Esophagus muscularis mucosa (tissue), 4 donors: Measurements from ENCODE around the gene NELFB. TPM values are rescaled to one million over a fixed set of nuclear protein-coding genes. Genes with fewer than 3 reads are reported as not detected.
A peak's percentile ranks its signal among the peaks of the same experiment; 100 is the strongest.

Experiments
- DNase-seq: peaks from one replicate; pipeline ENCODE4 v3.0.0-alpha.2; 2017; ENCODE audit errors: extremely low spot score
- H3K27ac ChIP-seq, 4 donors: fragments of 200-600 bp; sonication (generic); replicated peaks in 1 of 4; 1 replicate in 3 of 4; 2 replicates in 1 of 4; pipeline ENCODE4 v1.5.1; 2016 to 2019; ENCODE audit warnings: mild to moderate bottlenecking in 1 of 4
- H3K27me3 ChIP-seq, 4 donors: fragments of 200-600 bp; sonication (generic); one replicate each; pipeline versions ENCODE4 v1.5.1 to v1.6.0; 2016 to 2019
- H3K36me3 ChIP-seq, 4 donors: fragments of 200-600 bp; sonication (generic); one replicate each; pipeline ENCODE4 v1.5.1; 2016 to 2019
- H3K4me1 ChIP-seq, 4 donors: fragments of 200-600 bp; sonication (generic); one replicate each; pipeline ENCODE4 v1.5.1; 2016 to 2019
- H3K4me3 ChIP-seq, 4 donors: fragments of 200-600 bp; sonication (generic); 1 replicate in 2 of 4; 2 replicates in 2 of 4; pipeline ENCODE4 v1.5.1; 2016 to 2019; ENCODE audit warnings: mild to moderate bottlenecking in 4 of 4, moderate library complexity in 1 of 4
- H3K9me3 ChIP-seq, 4 donors: fragments of 200-600 bp; sonication (generic); 1 replicate in 3 of 4; 2 replicates in 1 of 4; pipeline ENCODE4 v1.5.1; 2016 to 2019
- EP300 ChIP-seq: sonication (generic); formaldehyde crosslinking; IDR thresholded peaks from one replicate; pipeline ENCODE4 v1.6.1; 2017; ENCODE audit warnings: antibody characterized with exemption
- POLR2A ChIP-seq: fragments of 450-650 bp; IDR thresholded peaks from one replicate; pipeline ENCODE4 v1.6.1; 2017; ENCODE audit warnings: antibody characterized with exemption, moderate library complexity, mild to moderate bottlenecking, low read depth
- POLR2AphosphoS5 ChIP-seq, 2 donors: sonication (generic); formaldehyde crosslinking; IDR thresholded peaks; one replicate each; pipeline ENCODE4 v1.6.1; 2017; ENCODE audit warnings: antibody characterized with exemption in 2 of 2
- WGBS: methylation state at CpG from one replicate; pipeline ENCODE4 v1.1.5; 2018; 5-methylcytosine and 5-hydroxymethylcytosine counted together
- intact Hi-C: fragments of 100-400 bp; cut with DNase I; formaldehyde crosslinking; loops from one replicate; pipeline ENCODE4 v1.15.1; 2023
- total RNA-seq, 4 donors: library from RNA; depleted of rRNA; stranded (reverse); fragments of >200 nt; gene quantifications; one replicate each; pipeline versions ENCODE4 v1.1.0 to v1.2.1, GENCODE V29; 2016
- TF ChIP-seq, protein P1 (sequence below), 3 experiments: fragments of 200-600 bp in 2 of 3; fragments of 450-650 bp in 1 of 3; sonication (generic) in 2 of 3; IDR thresholded peaks; one replicate each; pipeline ENCODE4 v1.5.1; 2017 to 2019; ENCODE audit warnings: antibody characterized with exemption in 3 of 3, mild to moderate bottlenecking in 2 of 3, moderate library complexity in 1 of 3

Gene NELFB
- total RNA-seq, 4 donors from 2014 or later, result 26.6 to 73.2 (median 48.8) TPM

GRCh38 chr9:137293482-137294090, 38.5 kb downstream of the NELFB start:
- intact Hi-C loops, result loop anchor here (10.0 kb wide), 1 partner anchor 231 kb away; no protein-coding TSS in a partner anchor
- WGBS, result 83% methylated on average over 29 of the region's 29 CpGs

DNA sequence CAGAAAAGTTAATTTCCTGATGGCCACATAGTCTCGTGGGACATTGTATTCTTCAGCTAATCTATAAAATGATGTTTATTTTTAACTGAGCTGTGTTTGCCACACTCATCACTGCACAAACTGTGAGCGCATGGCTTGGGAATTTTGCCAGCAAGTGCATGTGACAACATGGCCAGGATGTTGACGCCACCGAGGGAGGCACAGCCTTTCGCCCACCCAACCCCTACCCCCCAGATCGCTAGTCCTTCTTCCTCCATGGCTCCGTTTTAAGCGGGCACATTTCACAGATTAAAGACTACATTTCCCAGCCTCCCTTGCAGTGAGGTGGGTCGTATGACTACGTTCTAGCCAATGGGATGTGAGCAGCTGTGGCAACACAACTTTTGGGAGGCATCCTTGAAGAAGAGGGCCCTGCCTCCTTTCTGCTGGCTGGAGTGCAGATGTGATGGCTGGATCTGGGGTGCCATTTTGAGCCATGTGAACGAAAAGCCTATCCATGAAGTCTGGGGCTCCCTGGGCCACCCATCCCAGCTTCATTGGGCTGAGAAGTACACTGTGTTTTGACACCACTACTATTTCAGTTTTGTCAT, 39.1 kb downstream of the NELFB start:
- Histone ChIP-seq H3K27me3 (peaks cover 4 to 90% (median 43%) of the 10 kb centered on the region in 4 donors), H3K4me1 (peaks cover 20 to 45% (median 33%) of the 10 kb centered on the region in 4 donors), H3K36me3 (no peaks in the 10 kb centered on the region), H3K4me3 (no peak overlapping the region), H3K27ac (no peak overlapping the region), H3K9me3 (peaks cover 0 to 8% (median 2%) of the 10 kb centered on the region in 4 donors)
- 57% methylated on average over 11 of the region's 11 CpGs for WGBS
- intact Hi-C loops, result loop anchor here (10.0 kb wide), 1 partner anchor 231 kb away; no protein-coding TSS in a partner anchor
- DNase-seq, result no peak
- TF ChIP-seq, protein P1, sequence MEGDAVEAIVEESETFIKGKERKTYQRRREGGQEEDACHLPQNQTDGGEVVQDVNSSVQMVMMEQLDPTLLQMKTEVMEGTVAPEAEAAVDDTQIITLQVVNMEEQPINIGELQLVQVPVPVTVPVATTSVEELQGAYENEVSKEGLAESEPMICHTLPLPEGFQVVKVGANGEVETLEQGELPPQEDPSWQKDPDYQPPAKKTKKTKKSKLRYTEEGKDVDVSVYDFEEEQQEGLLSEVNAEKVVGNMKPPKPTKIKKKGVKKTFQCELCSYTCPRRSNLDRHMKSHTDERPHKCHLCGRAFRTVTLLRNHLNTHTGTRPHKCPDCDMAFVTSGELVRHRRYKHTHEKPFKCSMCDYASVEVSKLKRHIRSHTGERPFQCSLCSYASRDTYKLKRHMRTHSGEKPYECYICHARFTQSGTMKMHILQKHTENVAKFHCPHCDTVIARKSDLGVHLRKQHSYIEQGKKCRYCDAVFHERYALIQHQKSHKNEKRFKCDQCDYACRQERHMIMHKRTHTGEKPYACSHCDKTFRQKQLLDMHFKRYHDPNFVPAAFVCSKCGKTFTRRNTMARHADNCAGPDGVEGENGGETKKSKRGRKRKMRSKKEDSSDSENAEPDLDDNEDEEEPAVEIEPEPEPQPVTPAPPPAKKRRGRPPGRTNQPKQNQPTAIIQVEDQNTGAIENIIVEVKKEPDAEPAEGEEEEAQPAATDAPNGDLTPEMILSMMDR (IDR thresholded peaks at IDR 0.05), result no peak
- TF ChIP-seq POLR2AphosphoS5 (IDR thresholded peaks at IDR 0.05) (no peak), POLR2A (no peak), EP300 (no peak)

More at GRCh38 chr9:137293482-137294090, 38.5 kb downstream of the NELFB start:
- peaks cover 4 to 84% (median 39%) of the 10 kb centered on the region in 4 donors for H3K27me3 ChIP-seq
- peaks cover 0 to 8% (median 2%) of the 10 kb centered on the region in 4 donors for H3K9me3 ChIP-seq
- H3K27ac ChIP-seq, result no peak overlapping the region
- H3K36me3 ChIP-seq, result no peaks in the 10 kb centered on the region
- TF ChIP-seq POLR2AphosphoS5 (IDR thresholded peaks at IDR 0.05) (no peak), POLR2A (no peak), EP300 (no peak)
- TF ChIP-seq, protein P1 (IDR thresholded peaks at IDR 0.05), result no peak
- no peak overlapping the region for H3K4me3 ChIP-seq
- H3K4me1 ChIP-seq, result peaks cover 20 to 39% (median 33%) of the 10 kb centered on the region in 4 donors
- no peak for DNase-seq

DNA sequence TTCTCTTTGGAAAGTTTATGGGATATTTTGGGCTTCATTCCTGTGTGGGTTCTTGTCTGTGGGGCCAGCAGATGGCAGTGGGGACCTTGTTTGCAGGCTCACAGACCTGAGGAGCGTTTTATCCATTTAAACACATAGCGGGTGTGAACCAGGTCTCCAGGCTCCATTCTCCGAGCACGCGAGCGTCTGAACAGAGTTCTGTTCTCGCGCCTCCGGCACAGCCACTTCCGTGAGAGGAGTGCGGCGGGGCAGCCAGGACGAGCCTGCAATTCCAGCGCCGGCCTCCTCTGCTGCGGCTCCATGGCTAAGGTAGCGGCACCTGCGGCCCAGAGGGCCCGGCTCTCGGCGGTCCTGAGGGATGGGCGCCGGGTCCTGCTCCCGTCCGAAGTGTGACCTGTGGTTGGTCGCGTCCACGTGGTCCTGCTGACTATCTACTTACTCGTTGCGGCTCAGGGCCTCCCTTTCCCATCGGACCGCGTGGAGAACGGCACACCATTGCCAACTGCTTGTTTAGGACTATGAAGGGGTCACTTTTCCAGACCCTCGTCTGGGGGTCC, 39.6 kb downstream of the NELFB start:
- peak overlapping the region; percentile 45 to 66 (median 50) for H3K4me3 ChIP-seq
- no peak overlapping the region for H3K27ac ChIP-seq
- H3K4me1 ChIP-seq, result peaks cover 22 to 51% (median 33%) of the 10 kb centered on the region in 4 donors
- intact Hi-C loops, result loop anchor here (5.0 to 10.0 kb wide), 2 partner anchors 113 to 230 kb away; no protein-coding TSS in a partner anchor
- H3K9me3 ChIP-seq, result peaks cover 0 to 8% (median 2%) of the 10 kb centered on the region in 4 donors
- WGBS, result 30% methylated on average over 7 of the region's 35 CpGs
- TF ChIP-seq POLR2AphosphoS5 (IDR thresholded peaks at IDR 0.05) (no peak), EP300 (no peak), POLR2A (no peak)
- TF ChIP-seq, protein P1 (IDR thresholded peaks at IDR 0.05), result peak in 2 of 3 experiments; percentile 10 to 16
- no peaks in the 10 kb centered on the region for H3K36me3 ChIP-seq
- no peak for DNase-seq
- peaks cover 4 to 92% (median 49%) of the 10 kb centered on the region in 4 donors for H3K27me3 ChIP-seq

- DNase-seq, result no peak
- no peak for TF ChIP-seq POLR2A
- TF ChIP-seq, protein P1 (IDR thresholded peaks at IDR 0.05), result peak; percentile 46 to 81 (median 80)
- peaks cover 0 to 8% (median 2%) of the 10 kb centered on the region in 4 donors for H3K9me3 ChIP-seq
- no CpG with 5 or more reads among the region's 76 CpGs for WGBS
- peaks cover 4 to 92% (median 55%) of the 10 kb centered on the region in 4 donors for H3K27me3 ChIP-seq
- peaks cover 27 to 56% (median 39%) of the 10 kb centered on the region in 4 donors for H3K4me1 ChIP-seq
- H3K4me3 ChIP-seq, result peak overlapping the region; percentile 45 to 66 (median 50)
- H3K27ac ChIP-seq, result peak overlapping the region in 2 of 4 donors; percentile 71 to 78
- intact Hi-C loops, result loop anchor here (5.0 to 10.0 kb wide), 2 partner anchors 112 to 229 kb away; no protein-coding TSS in a partner anchor
- H3K36me3 ChIP-seq, result no peaks in the 10 kb centered on the region
These were observed 40.2 kb downstream of the NELFB start for GRCh38 chr9:137295238-137295811.
